GM12878 (cell line): Measurements from ENCODE around the gene CAMK2A. TPM values are rescaled to one million over a fixed set of nuclear protein-coding genes. Genes with fewer than 3 reads are reported as not detected.

Experiments used
- ATAC-seq: fragments of 200-7000 bp; cut with Tn5 transposase; 3 replicates; pipeline ENCODE4 v1.9.1; 2020; ENCODE audit warnings: mild to moderate bottlenecking, moderate library complexity
- BruUV-seq: library from RNA; stranded (reverse); fragments of 400-500 nt; replicated peaks from 2 replicates; lab custom pipeline; 2021; lab: Mats Ljungman, UMichigan
- CTCF ChIA-PET: fragments of 300-600 bp; sonication (Branson Sonifier 250); formaldehyde crosslinking; extraction: SDS; loops from one replicate; lab custom pipeline; 2021; ENCODE audit warnings: inconsistent platforms; lab: Yijun Ruan, JAX
- POLR2A ChIA-PET: fragments of 350-600 bp; formaldehyde crosslinking; extraction: SDS; loops from one replicate; lab custom pipeline; 2021; ENCODE audit warnings: inconsistent platforms; lab: Charles Lee
- RAD21 ChIA-PET: fragments of 300-600 bp; sonication (Branson Sonifier 250); formaldehyde crosslinking; loops from one replicate; lab custom pipeline; 2023; ENCODE audit warnings: antibody characterized with exemption; ENCODE audit not compliant: unreplicated experiment; lab: Charles Lee
- SMC1A ChIA-PET: fragments of 300-600 bp; sonication (Branson Sonifier 250); formaldehyde crosslinking; loops from one replicate; lab custom pipeline; 2023; ENCODE audit not compliant: unreplicated experiment, uncharacterized antibody; lab: Charles Lee
- DNase-seq: peaks from one replicate; pipeline ENCODE4 v3.0.0-alpha.2; 2011; ENCODE audit warnings: low read depth, low spot score
- FAIRE-seq: peaks from 3 replicates; lab custom pipeline; 2011; peaks lifted over from hg19 to GRCh38; lab: Jason Lieb, UNC
- H2AFZ ChIP-seq: 2 replicates; pipeline ENCODE4 v1.6.0; 2011; ENCODE audit warnings: low read depth, low read length, control low read depth; ENCODE audit not compliant: control insufficient read depth
- H3K27ac ChIP-seq: 2 replicates; pipeline ENCODE4 v1.5.1; 2011; ENCODE audit warnings: control low read depth; ENCODE audit not compliant: control insufficient read depth, insufficient read depth
- H3K27me3 ChIP-seq, 2 experiments: replicated peaks in 1 of 2; 2 replicates each; pipeline versions ENCODE4 v1.6.0 to v1.6.1; 2011; ENCODE audit warnings: low read length in 1 of 2; ENCODE audit not compliant: control insufficient read depth in 2 of 2, insufficient read depth in 2 of 2
- H3K36me3 ChIP-seq, 2 experiments: 2 replicates each; pipeline ENCODE4 v1.5.1; 2011; ENCODE audit warnings: low read length in 1 of 2; ENCODE audit not compliant: control insufficient read depth in 2 of 2, insufficient read depth in 2 of 2
- H3K4me1 ChIP-seq: 2 replicates; pipeline ENCODE4 v1.6.1; 2011; ENCODE audit warnings: mild to moderate bottlenecking, low read length, moderate library complexity, mixed read lengths; ENCODE audit not compliant: control insufficient read depth, insufficient read depth
- H3K4me2 ChIP-seq: 2 replicates; pipeline ENCODE4 v1.6.0; 2011; ENCODE audit warnings: control low read depth; ENCODE audit not compliant: control insufficient read depth, insufficient read depth
- H3K4me3 ChIP-seq: fragments of 200-600 bp; sonication (generic); 2 replicates; pipeline ENCODE4 v1.5.1; 2016
- H3K79me2 ChIP-seq: 2 replicates; pipeline ENCODE4 v1.6.0; 2011; ENCODE audit warnings: low read length; ENCODE audit not compliant: control insufficient read depth, insufficient read depth
- H3K9ac ChIP-seq: 2 replicates; pipeline ENCODE4 v1.8.0; 2011; ENCODE audit warnings: low read length, control low read depth, mixed read lengths; ENCODE audit not compliant: control insufficient read depth, insufficient read depth
- H3K9me3 ChIP-seq: replicated peaks from 3 replicates; pipeline ENCODE4 v1.5.1; 2011; ENCODE audit warnings: mild to moderate bottlenecking, low read length; ENCODE audit not compliant: control insufficient read depth, insufficient read depth
- H4K20me1 ChIP-seq: 2 replicates; pipeline ENCODE4 v1.6.0; 2011; ENCODE audit not compliant: control insufficient read depth, insufficient read depth
- ASH2L ChIP-seq: fragments of 300-600, 200-600 bp; sonication (generic); IDR thresholded peaks from 2 replicates; pipeline ENCODE4 v1.6.1; 2017; ENCODE audit warnings: low read depth, mild to moderate bottlenecking, borderline replicate concordance
- CUX1 ChIP-seq: IDR thresholded peaks from 2 replicates; pipeline ENCODE4 v1.6.1; 2012; ENCODE audit warnings: improper control_type of control experiment, low read depth, low read length; ENCODE audit not compliant: insufficient replicate concordance
- EP300 ChIP-seq, 2 experiments: fragments of 150-350 bp in 1 of 2; IDR thresholded peaks; 2 replicates each; pipeline ENCODE4 v1.6.1; 2011 to 2012; ENCODE audit warnings: low read depth in 2 of 2, low read length in 2 of 2, borderline replicate concordance in 1 of 2, improper control_type of control experiment in 1 of 2, inconsistent platforms in 1 of 2; ENCODE audit not compliant: control insufficient read depth in 1 of 2
- EZH2 ChIP-seq: IDR thresholded peaks from 2 replicates; pipeline ENCODE4 v1.6.1; 2012; ENCODE audit warnings: low read depth, mild to moderate bottlenecking, control low read depth, inconsistent platforms, low read length, borderline replicate concordance; ENCODE audit not compliant: control insufficient read depth
- FOS ChIP-seq: IDR thresholded peaks from 3 replicates; pipeline ENCODE4 v1.6.1; 2011; ENCODE audit warnings: borderline replicate concordance; ENCODE audit not compliant: insufficient read length; ENCODE audit errors: extremely low read depth
- IKZF2 ChIP-seq, 2 experiments: fragments of 450-650 bp; IDR thresholded peaks; 2 replicates each; pipeline ENCODE4 v1.6.1; 2017; ENCODE audit warnings: mild to moderate bottlenecking in 2 of 2, moderate library complexity in 2 of 2
- IRF3 ChIP-seq: fragments of 450-650 bp; IDR thresholded peaks from 2 replicates; pipeline ENCODE4 v1.6.1; 2014; ENCODE audit warnings: mild to moderate bottlenecking
- MYC ChIP-seq: IDR thresholded peaks from 2 replicates; pipeline ENCODE4 v1.6.1; 2011; ENCODE audit warnings: mild to moderate bottlenecking, low read length, moderate library complexity, inconsistent platforms; ENCODE audit not compliant: insufficient read depth, insufficient replicate concordance, insufficient read length, severe bottlenecking
- POLR2A ChIP-seq: IDR thresholded peaks from 2 replicates; pipeline ENCODE4 v1.6.1; 2011; ENCODE audit warnings: low read depth, mild to moderate bottlenecking, low read length
- RAD21 ChIP-seq: IDR thresholded peaks from 2 replicates; pipeline ENCODE4 v1.6.1; 2011; ENCODE audit warnings: mild to moderate bottlenecking, low read depth, low read length, moderate library complexity; ENCODE audit not compliant: insufficient read depth
- RBBP5 ChIP-seq: fragments of 200-600 bp; sonication (generic); conservative IDR thresholded peaks from 2 replicates; pipeline ENCODE4 v1.6.1; 2016
- SREBF2 ChIP-seq: IDR thresholded peaks from 2 replicates; pipeline ENCODE4 v1.6.1; 2012; ENCODE audit warnings: mild to moderate bottlenecking, low read length
- TAF1 ChIP-seq: IDR thresholded peaks from 2 replicates; pipeline ENCODE4 v1.6.1; 2011; ENCODE audit warnings: mild to moderate bottlenecking, low read depth, low read length, borderline replicate concordance
- TCF3 ChIP-seq: IDR thresholded peaks from 2 replicates; pipeline ENCODE4 v1.6.1; 2012; ENCODE audit warnings: low read depth, mild to moderate bottlenecking, low read length, borderline replicate concordance; ENCODE audit not compliant: insufficient read depth
- ZBED1 ChIP-seq: IDR thresholded peaks from 2 replicates; pipeline ENCODE4 v1.6.1; 2016; ENCODE audit warnings: borderline replicate concordance
- ZBTB33 ChIP-seq: fragments of 450-650 bp; IDR thresholded peaks from 2 replicates; pipeline ENCODE4 v1.6.1; 2017; ENCODE audit warnings: mild to moderate bottlenecking
- WGBS: methylation state at CpG from one replicate; pipeline ENCODE4 v1.1.6; 2016; ENCODE audit warnings: low lambda C conversion rate; ENCODE audit not compliant: insufficient replicate concordance, insufficient coverage; ENCODE audit errors: missing lambda C conversion rate; 5-methylcytosine and 5-hydroxymethylcytosine counted together
- in situ Hi-C: fragments of 300-500 bp; cut with MboI; formaldehyde crosslinking; loops from 9 replicates; pipeline ENCODE4 v1.14.3; 2018; ENCODE audit warnings: mixed read lengths
- intact Hi-C: fragments of 100-400 bp; cut with micrococcal nuclease; formaldehyde crosslinking; loops from one replicate; pipeline ENCODE4 v1.14.2; 2022; ENCODE audit not compliant: unreplicated experiment
- polyA plus RNA-seq, 11 experiments: library from polyadenylated mRNA; depleted of rRNA in 4 of 11; unstranded in 6 of 11; stranded (reverse) in 5 of 11; fragments of >200 nt; fragmentation: Nextera tagmentation in 4 of 11; fragmentation: Illumina TruSeq in 1 of 11; extraction: Ambion mirVana in 4 of 11; extraction: Trizol in 1 of 11; gene quantifications; 1 replicate in 1 of 11; 2 replicates in 10 of 11; pipeline versions ENCODE4 v1.2.1 to v1.2.3, GENCODE V29; 2011 to 2016; ENCODE audit warnings: inconsistent platforms in 2 of 11, missing spikeins in 2 of 11, low read depth in 1 of 11
- total RNA-seq, 4 experiments: library from RNA; depleted of rRNA in 3 of 4; stranded (reverse); fragments of >200 nt in 3 of 4; fragmentation: Illumina TruSeq in 1 of 4; extraction: Trizol in 1 of 4; gene quantifications; 2 replicates each; pipeline versions ENCODE4 v1.2.1 to v1.2.3, GENCODE V29; 2013 to 2021

CAMK2A gene
- total and polyA plus RNA-seq, 10 of the 15 experiments (the other 5 are each of a cell fraction or from before 2014, with no cell fraction given) = 0.11 TPM; not detected in 9

- TF ChIP-seq IRF3 (no peak), TCF3 (no peak)
Measured at GRCh38 chr5:150322202-150322601, 32.6 kb upstream of the CAMK2A start (continued).

GRCh38 chr5:150321784-150322183 lies 32.2 kb upstream of the CAMK2A start:
- CTCF ChIA-PET = no interaction called here
- no peak overlapping the region for H2AFZ ChIP-seq
- no peak for TF ChIP-seq CUX1
- no peak for TF ChIP-seq ASH2L
- no peak for TF ChIP-seq TAF1
- TF ChIP-seq SREBF2 = no peak
- no peak for TF ChIP-seq MYC
- no peak for TF ChIP-seq IKZF2 (IDR thresholded peaks at IDR 0.05)
- no peak for TF ChIP-seq ZBTB33
- no peak for TF ChIP-seq EP300 (IDR thresholded peaks at IDR 0.05; ENCODE audit: borderline replicate concordance in 1 of 2, control insufficient read depth in 1 of 2, low read depth in 2 of 2, low read length in 2 of 2)
- TF ChIP-seq RBBP5 = no peak
- TF ChIP-seq EZH2 = no peak
- no peak for TF ChIP-seq ZBED1
- no peak for TF ChIP-seq POLR2A
- no peak for TF ChIP-seq RAD21
- TF ChIP-seq FOS = no peak

More at GRCh38 chr5:150321784-150322183, 32.2 kb upstream of the CAMK2A start:
- no peaks in the 10 kb centered on the region for H3K36me3 ChIP-seq
- H3K4me3 ChIP-seq = no peak overlapping the region
- WGBS = 92% methylated on average over 1 of the region's 1 CpG
- DNase-seq (no peak), ATAC-seq (no peak), FAIRE-seq (no peak)
- in situ Hi-C loops = no loop called here
- H3K79me2 ChIP-seq = no peaks in the 10 kb centered on the region
- H3K4me2 ChIP-seq = no peak overlapping the region
- H4K20me1 ChIP-seq = no peaks in the 10 kb centered on the region
- BruUV-seq = no TSS peak
- SMC1A ChIA-PET = no interaction called here
- no peaks in the 10 kb centered on the region for H3K9me3 ChIP-seq
- H3K27ac ChIP-seq = no peak overlapping the region
- H3K4me1 ChIP-seq = no peaks in the 10 kb centered on the region
- POLR2A ChIA-PET = no interaction called here
- RAD21 ChIA-PET = no interaction called here
- intact Hi-C loops = no loop called here
- peaks cover 2 to 4% of the 10 kb centered on the region in 2 experiments; a peak in 2 of 4 replicates for H3K27me3 ChIP-seq
- H3K9ac ChIP-seq = no peak overlapping the region
